Subcutaneous abdominal adipose tissue (tissue), 5 donors: ENCODE results near the gene GRID1.

Source experiments
- H3K27ac ChIP-seq: one replicate; pipeline ENCODE4 v1.7.0; 2013; ENCODE audit warnings: low read depth, mild to moderate bottlenecking, inconsistent platforms, low read length, moderate library complexity
- H3K27me3 ChIP-seq, 5 donors: one replicate each; pipeline ENCODE4 v1.7.0; 2013; ENCODE audit warnings: low read length in 5 of 5, inconsistent platforms in 1 of 5; ENCODE audit not compliant: control insufficient read depth in 5 of 5, insufficient read depth in 4 of 5
- H3K36me3 ChIP-seq, 5 donors: one replicate each; pipeline ENCODE4 v1.7.0; 2013; ENCODE audit warnings: low read length in 5 of 5; ENCODE audit not compliant: control insufficient read depth in 5 of 5, insufficient read depth in 5 of 5
- H3K4me1 ChIP-seq, 5 donors: one replicate each; pipeline ENCODE4 v1.7.0; 2013; ENCODE audit warnings: low read length in 5 of 5, mild to moderate bottlenecking in 3 of 5, moderate library complexity in 1 of 5; ENCODE audit not compliant: control insufficient read depth in 5 of 5, insufficient read depth in 5 of 5
- H3K4me3 ChIP-seq, 5 donors: one replicate each; pipeline ENCODE4 v1.7.0; 2013; ENCODE audit warnings: low read length in 5 of 5, low read depth in 1 of 5
- H3K9ac ChIP-seq, 5 donors: one replicate each; pipeline ENCODE4 v1.7.0; 2013; ENCODE audit warnings: low read length in 5 of 5, mild to moderate bottlenecking in 4 of 5, moderate library complexity in 3 of 5
- H3K9me3 ChIP-seq, 5 donors: one replicate each; pipeline ENCODE4 v1.7.0; 2013; ENCODE audit warnings: low read length in 5 of 5; ENCODE audit not compliant: control insufficient read depth in 5 of 5
- donor health status: healthy.
- donor health status: healthy.
- donor health status: healthy.
- donor health status: healthy.
- donor health status: healthy.

Gene GRID1

DNA sequence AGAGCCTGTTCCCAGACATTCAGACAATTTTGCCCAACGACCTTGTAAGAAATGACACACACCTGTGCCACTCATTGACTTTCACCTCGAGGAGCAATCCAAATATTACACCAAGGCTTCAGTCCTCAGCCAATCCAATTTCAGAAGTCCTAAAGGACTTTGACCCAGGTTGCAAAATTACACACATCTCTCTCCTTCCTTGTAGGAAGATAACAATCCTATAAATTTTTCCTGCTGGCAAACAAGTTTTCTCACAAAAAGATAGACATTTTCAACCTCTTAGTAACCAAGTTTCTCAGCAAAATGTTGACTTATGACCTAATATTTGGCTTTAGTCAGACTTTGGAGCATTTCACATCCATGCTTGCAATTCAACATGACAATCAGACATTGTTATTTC is 745.0 kb downstream of the GRID1 start:
- Histone ChIP-seq H3K9ac (no peak overlapping the region), H3K4me1 (no peaks in the 10 kb centered on the region), H3K36me3 (no peaks in the 10 kb centered on the region), H3K9me3 (no peaks in the 10 kb centered on the region), H3K27me3 (no peaks in the 10 kb centered on the region), H3K4me3 (no peak overlapping the region), H3K27ac (no peak overlapping the region)

DNA sequence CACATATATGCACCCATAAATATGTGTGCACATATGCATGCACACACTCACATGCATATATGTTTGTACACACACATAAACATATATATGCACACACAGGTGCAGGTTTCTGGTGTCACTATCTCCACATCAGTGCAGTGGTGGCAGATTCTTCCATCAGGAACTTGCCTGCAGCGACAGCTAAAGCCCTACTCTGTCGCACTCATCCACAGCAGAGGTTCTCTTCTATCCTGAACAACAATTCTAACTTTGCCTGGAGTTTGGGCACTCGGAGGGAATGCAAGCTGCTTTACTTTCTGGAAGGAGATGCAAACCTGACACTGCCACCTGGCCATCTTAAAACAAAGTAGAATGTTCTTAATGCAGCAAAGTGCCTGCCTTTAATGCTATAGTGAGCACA is 745.8 kb downstream of the GRID1 start:
- no peak overlapping the region for H3K27ac ChIP-seq
- H3K9ac ChIP-seq: no peak overlapping the region
- no peaks in the 10 kb centered on the region for H3K27me3 ChIP-seq
- H3K36me3 ChIP-seq: no peaks in the 10 kb centered on the region
- H3K4me1 ChIP-seq: no peaks in the 10 kb centered on the region
- H3K4me3 ChIP-seq: no peak overlapping the region
- no peaks in the 10 kb centered on the region for H3K9me3 ChIP-seq

DNA sequence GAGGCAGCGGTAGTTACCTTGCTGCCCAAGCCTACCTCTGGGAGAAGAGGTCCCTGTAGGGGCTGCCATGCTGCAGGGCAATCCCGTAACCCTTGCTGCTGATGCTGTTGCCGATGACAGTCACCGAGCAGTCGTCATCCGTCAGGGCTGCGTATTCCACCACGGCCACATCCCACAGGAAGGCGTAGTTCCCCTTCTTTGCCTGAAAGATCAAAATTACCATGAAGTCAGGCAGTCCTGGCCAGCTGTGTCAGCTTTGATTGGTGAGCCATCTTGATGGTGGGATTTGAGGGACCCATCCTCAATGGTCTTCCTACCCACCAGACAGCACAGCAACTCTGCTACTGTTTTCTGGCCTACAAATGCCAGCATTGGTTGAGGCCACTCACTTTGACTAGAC is 746.8 kb downstream of the GRID1 start:
- Histone ChIP-seq H3K4me3 (no peak overlapping the region), H3K9ac (no peak overlapping the region), H3K4me1 (no peaks in the 10 kb centered on the region), H3K27ac (no peak overlapping the region), H3K27me3 (no peaks in the 10 kb centered on the region), H3K36me3 (no peaks in the 10 kb centered on the region), H3K9me3 (no peaks in the 10 kb centered on the region)

DNA sequence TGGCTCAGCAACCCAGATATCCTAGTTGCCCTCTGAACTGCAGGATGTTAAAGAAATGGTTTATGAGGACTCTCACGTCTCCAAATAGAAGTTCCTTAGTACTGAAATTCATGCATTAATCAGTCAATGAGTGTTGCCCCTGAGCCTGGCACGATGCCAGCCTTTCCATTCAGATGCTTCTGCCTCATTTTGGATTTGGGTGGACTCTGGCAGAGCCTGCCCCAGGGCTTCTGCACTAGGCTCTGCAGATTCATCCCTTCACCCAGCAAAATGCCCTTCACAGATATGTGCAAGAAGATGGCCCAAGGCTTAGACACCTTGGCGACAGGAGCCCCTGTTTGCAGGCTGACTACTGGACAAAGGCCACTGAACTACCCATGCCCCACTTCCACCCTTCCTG is 747.8 kb downstream of the GRID1 start:
- Histone ChIP-seq H3K27ac (no peak overlapping the region), H3K27me3 (no peaks in the 10 kb centered on the region), H3K4me3 (no peak overlapping the region), H3K36me3 (no peaks in the 10 kb centered on the region), H3K4me1 (no peaks in the 10 kb centered on the region), H3K9ac (no peak overlapping the region), H3K9me3 (no peaks in the 10 kb centered on the region)

DNA sequence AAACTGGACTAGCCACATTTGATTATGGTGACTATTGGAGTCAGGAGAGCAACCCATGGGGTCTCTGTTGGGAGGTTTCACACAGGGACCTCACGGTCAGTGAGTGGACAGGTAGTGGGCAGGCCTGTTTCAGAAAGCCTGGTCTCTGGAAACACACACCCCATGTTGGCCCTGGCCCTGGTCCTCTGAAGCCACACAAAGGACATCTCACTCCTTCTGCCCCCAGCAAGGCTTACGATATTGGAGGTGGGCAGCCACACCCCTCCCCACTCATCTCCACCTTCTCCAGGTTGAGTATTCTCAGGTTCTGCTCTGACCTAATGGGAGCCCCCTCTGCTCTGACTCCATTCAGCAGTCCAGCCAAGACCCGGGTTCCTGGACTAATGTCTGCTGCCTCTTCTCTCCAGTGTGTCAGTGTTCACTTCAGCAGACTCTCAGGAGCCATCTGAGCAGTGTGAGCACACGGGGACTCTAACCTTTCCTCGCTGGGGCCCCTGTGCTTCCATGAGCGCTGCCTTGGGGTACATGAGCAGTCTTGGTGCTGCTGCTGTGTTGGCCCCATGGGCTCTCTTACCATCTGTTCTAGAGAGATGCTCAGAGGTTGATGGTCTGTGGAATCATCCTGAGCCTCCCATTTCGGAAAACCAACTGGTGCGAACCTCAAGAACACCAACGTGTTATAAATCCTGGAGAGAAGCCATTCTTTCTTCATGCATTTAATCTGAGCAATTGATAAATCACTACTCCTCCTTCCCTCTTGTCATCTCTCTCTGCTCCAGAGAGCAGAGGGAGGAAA is 748.6 kb downstream of the GRID1 start:
- H3K36me3 ChIP-seq: no peaks in the 10 kb centered on the region
- no peaks in the 10 kb centered on the region for H3K4me1 ChIP-seq
- H3K27ac ChIP-seq: no peak overlapping the region
- no peaks in the 10 kb centered on the region for H3K27me3 ChIP-seq
- no peak overlapping the region for H3K9ac ChIP-seq
- H3K4me3 ChIP-seq: no peak overlapping the region
- H3K9me3 ChIP-seq: no peaks in the 10 kb centered on the region

DNA sequence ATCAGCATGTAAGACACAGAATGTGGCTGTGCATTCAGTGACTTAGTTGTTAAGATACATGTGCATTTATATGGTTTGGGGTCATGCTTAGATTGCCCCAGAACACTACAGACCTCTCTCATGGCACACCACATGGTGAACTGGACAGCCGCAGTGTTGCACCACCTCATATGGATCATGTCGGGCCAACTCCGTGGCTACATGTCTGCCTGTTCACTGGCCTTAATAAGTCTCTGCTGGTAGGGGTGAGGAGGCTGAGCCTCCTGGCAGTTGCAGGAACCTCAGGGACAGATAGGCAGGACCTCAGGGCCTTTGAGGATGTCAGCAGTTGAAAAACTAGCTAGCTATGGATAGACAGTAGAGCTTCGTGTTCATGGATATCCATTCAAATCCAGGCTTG is 751.0 kb downstream of the GRID1 start:
- no peak overlapping the region for H3K9ac ChIP-seq
- no peaks in the 10 kb centered on the region for H3K36me3 ChIP-seq
- no peak overlapping the region for H3K4me3 ChIP-seq
- H3K4me1 ChIP-seq: no peaks in the 10 kb centered on the region
- H3K27ac ChIP-seq: no peak overlapping the region
- H3K27me3 ChIP-seq: no peaks in the 10 kb centered on the region
- no peaks in the 10 kb centered on the region for H3K9me3 ChIP-seq

DNA sequence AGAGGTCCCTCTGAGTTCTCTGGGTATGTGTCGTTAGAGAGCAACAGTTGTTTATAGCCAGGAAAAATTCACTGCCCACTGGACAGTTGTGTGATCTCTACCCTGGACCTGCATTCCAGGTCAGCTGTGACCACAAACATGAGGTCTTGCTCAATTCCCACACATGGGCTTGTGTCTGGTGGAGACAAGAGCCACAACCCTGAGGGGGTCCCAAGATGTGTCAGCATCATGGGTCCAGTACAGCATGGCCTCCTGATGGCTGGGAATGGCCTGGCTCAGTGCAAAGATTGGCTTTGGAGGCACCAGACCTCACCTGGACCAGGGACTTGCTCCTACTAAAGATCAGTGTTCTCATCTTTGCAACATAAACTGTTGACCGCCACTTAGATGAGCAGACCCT is 751.6 kb downstream of the GRID1 start:
- H3K27ac ChIP-seq: no peak overlapping the region

DNA sequence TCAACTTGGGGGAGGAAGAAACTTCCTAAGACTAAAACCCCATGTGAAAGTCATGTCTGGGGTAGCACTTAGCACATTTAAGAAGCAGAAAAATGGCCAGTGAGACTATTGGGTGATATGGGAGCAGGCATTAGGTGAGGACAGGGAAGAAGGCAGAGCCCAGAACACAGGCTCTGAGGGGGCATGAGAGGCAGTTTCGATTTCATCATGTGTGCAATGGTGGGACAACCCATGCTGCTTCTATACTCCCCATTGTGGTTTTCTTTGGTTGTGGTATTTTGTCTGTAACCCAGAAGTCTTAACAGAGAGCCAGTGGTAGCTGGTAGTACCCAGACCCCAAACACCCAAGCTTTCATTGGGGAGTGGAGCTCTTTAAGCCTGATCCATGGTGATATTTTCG is 752.0 kb downstream of the GRID1 start:
- Histone ChIP-seq H3K9me3 (no peaks in the 10 kb centered on the region), H3K27ac (no peak overlapping the region), H3K27me3 (no peaks in the 10 kb centered on the region), H3K4me1 (no peaks in the 10 kb centered on the region), H3K4me3 (no peak overlapping the region), H3K36me3 (no peaks in the 10 kb centered on the region), H3K9ac (no peak overlapping the region)

More for the DNA sequence above, 751.6 kb downstream of the GRID1 start:
- H3K9ac ChIP-seq: no peak overlapping the region
- no peaks in the 10 kb centered on the region for H3K36me3 ChIP-seq
- H3K4me1 ChIP-seq: no peaks in the 10 kb centered on the region
- H3K4me3 ChIP-seq: no peak overlapping the region
- no peaks in the 10 kb centered on the region for H3K9me3 ChIP-seq
- no peaks in the 10 kb centered on the region for H3K27me3 ChIP-seq

DNA sequence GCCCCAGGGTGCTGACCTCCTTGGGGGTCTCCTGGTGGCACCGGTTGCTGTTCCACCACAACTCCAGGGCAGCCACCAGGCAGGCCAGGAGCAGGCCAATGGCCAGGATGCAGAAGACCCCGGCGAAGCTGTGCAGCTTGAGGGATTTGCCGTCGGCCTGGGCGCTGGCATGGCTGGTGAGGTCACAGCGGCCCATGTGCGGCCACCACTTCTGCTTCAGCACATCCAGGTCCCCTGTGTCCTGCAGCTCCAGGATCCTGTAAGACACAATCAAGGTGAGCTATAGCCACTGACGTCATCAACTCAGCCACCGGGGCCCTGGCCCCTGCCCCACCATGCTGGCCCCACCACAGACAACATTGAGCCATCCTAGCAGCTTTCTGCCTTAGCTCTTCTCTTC is 753.2 kb downstream of the GRID1 start:
- no peak overlapping the region for H3K4me3 ChIP-seq
- no peaks in the 10 kb centered on the region for H3K4me1 ChIP-seq
- H3K9me3 ChIP-seq: peaks cover 0 to 5% (median 0%) of the 10 kb centered on the region in 5 donors
- H3K9ac ChIP-seq: no peak overlapping the region
- no peak overlapping the region for H3K27ac ChIP-seq
- H3K36me3 ChIP-seq: no peaks in the 10 kb centered on the region
- peaks cover 0 to 4% (median 0%) of the 10 kb centered on the region in 5 donors for H3K27me3 ChIP-seq

DNA sequence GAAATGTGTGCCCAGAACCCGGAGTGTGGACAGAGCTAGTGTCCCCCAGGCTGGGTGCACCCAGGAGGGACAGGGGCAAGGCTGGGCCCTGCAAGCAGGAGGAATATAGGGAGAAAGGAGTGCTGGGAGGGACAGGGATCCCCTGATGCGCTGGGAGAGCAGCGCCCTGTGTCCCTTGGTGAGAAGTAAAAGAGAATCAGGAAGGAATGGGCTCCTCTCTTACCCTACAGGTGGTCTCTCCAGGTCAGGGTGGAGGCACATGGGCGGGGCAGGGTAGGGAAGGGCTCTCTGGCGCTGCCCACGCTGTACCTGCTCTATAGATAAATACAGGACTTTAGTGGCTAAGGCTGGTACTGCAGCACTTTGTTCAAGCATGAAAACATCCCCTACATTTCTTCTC is 753.8 kb downstream of the GRID1 start:
- H3K4me3 ChIP-seq: no peak overlapping the region
- no peak overlapping the region for H3K27ac ChIP-seq
- H3K9ac ChIP-seq: no peak overlapping the region
- peaks cover 0 to 4% (median 0%) of the 10 kb centered on the region in 5 donors for H3K27me3 ChIP-seq
- no peaks in the 10 kb centered on the region for H3K36me3 ChIP-seq
- H3K9me3 ChIP-seq: peaks cover 0 to 5% (median 0%) of the 10 kb centered on the region in 5 donors
- H3K4me1 ChIP-seq: no peaks in the 10 kb centered on the region
